Measurements from ENCODE around the gene HDAC10. TPM values are rescaled to one million over a fixed set of nuclear protein-coding genes. Genes with fewer than 3 reads are reported as not detected.

Gene HDAC10
- total RNA-seq, 1 experiment from 2014 or later, result 52.9 TPM

DNA sequence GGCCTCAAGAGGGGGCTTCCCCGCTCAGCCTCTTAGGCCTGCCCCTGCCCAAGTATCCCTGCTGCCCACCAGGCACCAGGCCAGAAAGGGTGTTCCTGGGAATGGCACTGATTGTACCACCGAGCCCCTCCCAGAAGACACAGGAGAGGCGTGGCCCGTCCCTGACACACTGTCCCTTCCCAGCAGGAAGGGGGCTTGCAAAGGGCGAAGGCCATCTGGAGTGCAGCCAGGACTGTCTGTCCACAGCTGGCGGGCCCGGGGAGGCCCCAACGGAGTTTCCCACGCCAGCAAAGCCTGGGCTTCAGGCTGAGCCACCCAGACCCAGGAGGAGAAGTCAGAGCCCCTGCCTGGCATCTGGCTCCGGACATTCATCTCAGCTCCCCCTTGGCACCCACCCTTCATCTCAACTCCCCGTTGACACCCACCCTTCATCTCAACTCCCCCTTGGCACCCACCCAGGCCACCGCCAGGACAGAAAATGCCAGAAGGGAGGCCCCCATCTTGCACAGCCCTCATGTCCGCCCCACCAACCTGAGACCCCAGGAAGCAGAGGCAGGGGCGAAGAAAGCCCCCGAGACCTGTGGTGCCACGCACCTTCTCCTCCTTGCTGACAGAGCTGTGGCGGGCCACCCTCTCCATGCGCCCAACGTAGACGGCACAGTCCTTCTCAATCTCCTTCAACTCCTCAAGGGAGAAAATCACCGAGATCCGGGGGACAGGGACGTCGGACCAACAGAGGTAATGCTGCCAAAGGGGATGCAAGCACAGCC is 25.7 kb downstream of the HDAC10 start:
- no peak overlapping the region for H3K27ac Mint-ChIP-seq (ENCODE audit: unreplicated experiment)
- TF ChIP-seq, protein P1, sequence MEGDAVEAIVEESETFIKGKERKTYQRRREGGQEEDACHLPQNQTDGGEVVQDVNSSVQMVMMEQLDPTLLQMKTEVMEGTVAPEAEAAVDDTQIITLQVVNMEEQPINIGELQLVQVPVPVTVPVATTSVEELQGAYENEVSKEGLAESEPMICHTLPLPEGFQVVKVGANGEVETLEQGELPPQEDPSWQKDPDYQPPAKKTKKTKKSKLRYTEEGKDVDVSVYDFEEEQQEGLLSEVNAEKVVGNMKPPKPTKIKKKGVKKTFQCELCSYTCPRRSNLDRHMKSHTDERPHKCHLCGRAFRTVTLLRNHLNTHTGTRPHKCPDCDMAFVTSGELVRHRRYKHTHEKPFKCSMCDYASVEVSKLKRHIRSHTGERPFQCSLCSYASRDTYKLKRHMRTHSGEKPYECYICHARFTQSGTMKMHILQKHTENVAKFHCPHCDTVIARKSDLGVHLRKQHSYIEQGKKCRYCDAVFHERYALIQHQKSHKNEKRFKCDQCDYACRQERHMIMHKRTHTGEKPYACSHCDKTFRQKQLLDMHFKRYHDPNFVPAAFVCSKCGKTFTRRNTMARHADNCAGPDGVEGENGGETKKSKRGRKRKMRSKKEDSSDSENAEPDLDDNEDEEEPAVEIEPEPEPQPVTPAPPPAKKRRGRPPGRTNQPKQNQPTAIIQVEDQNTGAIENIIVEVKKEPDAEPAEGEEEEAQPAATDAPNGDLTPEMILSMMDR (IDR thresholded peaks at IDR 0.05; ENCODE audit: unreplicated experiment), result no peak
- intact Hi-C loops (cut with micrococcal nuclease; ENCODE audit: unreplicated experiment), result no loop called here
- no peak overlapping the region for H3K4me3 Mint-ChIP-seq (ENCODE audit: low read depth, unreplicated experiment)
- CTCF ChIA-PET, result no interaction called here
- DNase-seq, result no peak
- H3K36me3 Mint-ChIP-seq (ENCODE audit: insufficient read depth, unreplicated experiment), result peaks cover 53% of the 10 kb centered on the region
- no peaks in the 10 kb centered on the region for H3K27me3 Mint-ChIP-seq (ENCODE audit: unreplicated experiment)
- no peaks in the 10 kb centered on the region for H3K9me3 Mint-ChIP-seq (ENCODE audit: low read depth, unreplicated experiment)
- H3K4me1 Mint-ChIP-seq (ENCODE audit: low read depth, unreplicated experiment), result no peaks in the 10 kb centered on the region
- no TSS peak for BruUV-seq (replicated peaks)

DNA sequence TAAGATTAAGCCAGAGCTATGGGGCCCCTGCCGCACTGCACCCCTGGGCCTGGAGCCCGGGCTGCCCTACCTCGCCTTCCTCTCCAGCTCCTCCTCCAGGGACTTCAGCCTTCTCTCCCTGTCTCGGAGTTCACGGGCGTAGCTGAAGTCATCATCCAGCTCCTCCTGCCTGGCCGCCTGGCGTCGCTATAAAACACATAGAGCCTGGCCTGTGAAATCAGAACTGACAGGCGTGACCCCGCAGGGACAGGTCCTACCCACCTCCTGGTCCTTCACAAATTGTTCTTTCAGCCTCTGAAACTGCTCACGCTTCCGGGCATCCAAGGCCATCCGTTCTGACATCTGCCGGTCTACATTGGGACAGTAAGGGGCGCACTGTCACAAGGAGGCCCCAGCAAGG is 27.0 kb downstream of the HDAC10 start:
- TF ChIP-seq, protein P1 (IDR thresholded peaks at IDR 0.05; ENCODE audit: unreplicated experiment), result no peak
- CTCF ChIA-PET, result no interaction called here
- intact Hi-C loops (cut with micrococcal nuclease; ENCODE audit: unreplicated experiment), result no loop called here
- Mint-ChIP-seq H3K27me3 (ENCODE audit: unreplicated experiment) (no peaks in the 10 kb centered on the region), H3K9me3 (ENCODE audit: low read depth, unreplicated experiment) (no peaks in the 10 kb centered on the region), H3K4me3 (ENCODE audit: low read depth, unreplicated experiment) (no peak overlapping the region), H3K27ac (ENCODE audit: unreplicated experiment) (no peak overlapping the region), H3K36me3 (ENCODE audit: insufficient read depth, unreplicated experiment) (peaks cover 57% of the 10 kb centered on the region), H3K4me1 (ENCODE audit: low read depth, unreplicated experiment) (no peaks in the 10 kb centered on the region)
- DNase-seq, result no peak
- no TSS peak for BruUV-seq (replicated peaks)

DNA sequence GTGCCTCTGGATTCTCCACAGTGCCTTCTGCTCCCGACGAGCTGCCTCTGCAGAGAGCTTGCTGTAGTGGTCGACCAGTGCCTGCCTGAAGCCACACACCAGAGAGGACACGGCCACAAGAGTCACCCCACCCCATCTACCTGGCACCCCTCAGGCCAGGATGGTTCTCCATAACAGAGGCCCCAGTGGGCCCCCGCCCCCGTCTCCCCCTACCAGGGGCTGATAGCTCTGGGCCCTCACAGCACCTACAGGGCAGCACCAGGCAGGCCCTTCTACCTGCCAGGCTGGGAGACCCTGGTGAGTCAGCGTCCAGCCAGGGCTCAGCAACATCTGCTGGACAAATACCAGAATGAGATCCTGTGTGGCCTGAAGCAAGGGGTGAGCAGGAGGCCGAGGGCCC is 28.6 kb downstream of the HDAC10 start:
- Mint-ChIP-seq H3K4me1 (ENCODE audit: low read depth, unreplicated experiment) (no peaks in the 10 kb centered on the region), H3K27me3 (ENCODE audit: unreplicated experiment) (no peaks in the 10 kb centered on the region), H3K36me3 (ENCODE audit: insufficient read depth, unreplicated experiment) (peaks cover 70% of the 10 kb centered on the region), H3K9me3 (ENCODE audit: low read depth, unreplicated experiment) (no peaks in the 10 kb centered on the region), H3K4me3 (ENCODE audit: low read depth, unreplicated experiment) (no peak overlapping the region), H3K27ac (ENCODE audit: unreplicated experiment) (no peak overlapping the region)
- BruUV-seq (replicated peaks), result no TSS peak
- CTCF ChIA-PET, result no interaction called here
- TF ChIP-seq, protein P1 (IDR thresholded peaks at IDR 0.05; ENCODE audit: unreplicated experiment), result no peak
- no peak for DNase-seq
- intact Hi-C loops (cut with micrococcal nuclease; ENCODE audit: unreplicated experiment), result no loop called here

DNA sequence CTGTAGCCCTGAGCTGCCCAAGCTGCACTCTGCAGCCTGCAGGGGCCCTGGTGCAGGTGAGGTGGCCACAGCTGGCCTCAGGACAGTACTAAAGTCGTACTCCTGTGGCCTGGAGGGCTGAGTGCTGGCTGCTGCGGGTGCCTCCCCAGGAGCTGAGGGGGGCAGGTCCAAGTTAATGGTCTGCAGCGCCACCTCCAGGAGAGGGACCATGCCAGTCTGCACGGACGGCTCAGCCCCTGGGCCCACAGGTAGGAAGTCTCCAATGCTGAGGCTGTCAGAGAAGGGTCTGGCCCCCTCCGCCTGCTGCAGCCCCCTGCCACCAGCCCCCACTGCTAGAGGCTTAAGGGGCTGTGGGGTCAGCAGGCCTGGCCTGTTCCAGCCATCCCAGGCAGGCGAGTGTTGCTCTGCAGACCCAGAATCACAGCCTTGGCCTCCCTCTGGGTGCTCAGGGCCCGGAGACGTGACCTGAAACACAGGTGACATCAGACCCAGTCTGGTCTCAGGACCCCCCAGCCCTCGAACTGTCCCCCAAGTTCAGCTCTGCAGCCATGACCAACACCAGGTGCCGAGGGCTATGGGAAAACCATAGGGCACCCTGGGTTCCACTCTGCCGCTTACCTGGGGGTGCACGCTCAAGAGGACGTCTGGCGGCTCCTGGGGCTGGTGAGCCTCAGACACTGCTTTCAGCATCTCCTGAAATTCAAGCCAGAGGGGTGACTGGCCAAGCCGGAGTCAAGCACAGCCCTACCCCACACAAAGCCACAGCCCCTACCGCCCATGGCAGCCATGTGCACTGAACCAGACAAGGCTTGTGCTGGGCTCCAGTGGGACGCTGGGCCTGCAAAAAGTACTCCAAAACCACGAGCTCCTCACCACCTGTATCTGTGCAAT is 29.4 kb downstream of the HDAC10 start:
- H3K4me3 Mint-ChIP-seq (ENCODE audit: low read depth, unreplicated experiment), result no peak overlapping the region
- TF ChIP-seq, protein P1 (IDR thresholded peaks at IDR 0.05; ENCODE audit: unreplicated experiment), result no peak
- no peaks in the 10 kb centered on the region for H3K9me3 Mint-ChIP-seq (ENCODE audit: low read depth, unreplicated experiment)
- no peak for DNase-seq
- no TSS peak for BruUV-seq (replicated peaks)
- CTCF ChIA-PET, result no interaction called here
- peaks cover 71% of the 10 kb centered on the region for H3K36me3 Mint-ChIP-seq (ENCODE audit: insufficient read depth, unreplicated experiment)
- H3K4me1 Mint-ChIP-seq (ENCODE audit: low read depth, unreplicated experiment), result no peaks in the 10 kb centered on the region
- H3K27me3 Mint-ChIP-seq (ENCODE audit: unreplicated experiment), result no peaks in the 10 kb centered on the region
- no peak overlapping the region for H3K27ac Mint-ChIP-seq (ENCODE audit: unreplicated experiment)
- intact Hi-C loops (cut with micrococcal nuclease; ENCODE audit: unreplicated experiment), result no loop called here
